DOHH2 (cell line): Measurements from ENCODE around the gene AP1S3.

ENCODE experiments used
- H3F3A ChIP-seq: fragments of 200-600 bp; sonication (generic), shearing (Covaris generic); 2 replicates; pipeline ENCODE4 v1.6.0; 2016; ENCODE audit warnings: antibody characterized with exemption, mild to moderate bottlenecking; ENCODE audit not compliant: control insufficient read depth, insufficient read depth
- H3K27ac ChIP-seq: fragments of 200-600 bp; sonication (generic); 2 replicates; pipeline ENCODE4 v1.5.1; 2014; ENCODE audit warnings: low read depth, mild to moderate bottlenecking, low read length, moderate library complexity
- H3K27me3 ChIP-seq: fragments of 200-600 bp; sonication (generic); 2 replicates; pipeline ENCODE4 v1.6.1; 2014; ENCODE audit warnings: mild to moderate bottlenecking, low read length, mixed read lengths; ENCODE audit not compliant: control insufficient read depth
- H3K36me3 ChIP-seq: fragments of 200-600 bp; sonication (generic); 2 replicates; pipeline ENCODE4 v1.6.1; 2014; ENCODE audit warnings: mild to moderate bottlenecking, low read length, moderate library complexity, mixed read lengths; ENCODE audit not compliant: control insufficient read depth
- H3K4me1 ChIP-seq: fragments of 200-600 bp; sonication (generic); 2 replicates; pipeline ENCODE4 v1.6.1; 2014; ENCODE audit warnings: mild to moderate bottlenecking, low read length, mixed read lengths; ENCODE audit not compliant: control insufficient read depth
- H3K4me2 ChIP-seq: fragments of 200-600 bp; sonication (generic); 2 replicates; pipeline ENCODE4 v1.6.0; 2014; ENCODE audit warnings: mild to moderate bottlenecking, low read length, moderate library complexity
- H3K4me3 ChIP-seq: fragments of 200-600 bp; sonication (generic); 2 replicates; pipeline ENCODE4 v1.5.1; 2014; ENCODE audit warnings: mild to moderate bottlenecking, low read length, mixed read lengths
- H3K79me2 ChIP-seq: fragments of 200-600 bp; sonication (generic); 2 replicates; pipeline ENCODE4 v1.6.1; 2014; ENCODE audit warnings: mild to moderate bottlenecking, low read length, mixed read lengths; ENCODE audit not compliant: control insufficient read depth
- H3K9me2 ChIP-seq: fragments of 200-600 bp; sonication (generic); replicated peaks from 2 replicates; pipeline ENCODE4 v1.6.1; 2014; ENCODE audit warnings: mild to moderate bottlenecking, low read length, mixed read lengths; ENCODE audit not compliant: control insufficient read depth
- H3K9me3 ChIP-seq: fragments of 200-600 bp; sonication (generic); 2 replicates; pipeline ENCODE4 v1.6.1; 2014; ENCODE audit warnings: antibody characterized with exemption, low read length, mixed read lengths; ENCODE audit not compliant: control insufficient read depth, insufficient read depth
- H4K20me1 ChIP-seq: fragments of 200-600 bp; sonication (generic); 2 replicates; pipeline ENCODE4 v1.6.0; 2014; ENCODE audit warnings: low read depth, mild to moderate bottlenecking, antibody characterized with exemption, low read length, moderate library complexity; ENCODE audit not compliant: control insufficient read depth, insufficient read depth
- CTCF ChIP-seq: fragments of 200-600 bp; sonication (generic); IDR thresholded peaks from one replicate; pipeline ENCODE4 v1.5.1; 2014; ENCODE audit warnings: antibody characterized with exemption, mild to moderate bottlenecking, low read depth, low read length; ENCODE audit not compliant: poor library complexity, severe bottlenecking
- EZH2phosphoT487 ChIP-seq: fragments of 200-600 bp; sonication (generic); IDR thresholded peaks from 2 replicates; pipeline ENCODE4 v1.6.1; 2017; ENCODE audit warnings: borderline replicate concordance, mild to moderate bottlenecking, antibody characterized with exemption, low read length, moderate library complexity, mixed read lengths

The AP1S3 gene

GRCh38 chr2:223786236-223786635 lies 51.1 kb downstream of the AP1S3 start:
- peaks cover 10% of the 10 kb centered on the region for H3K4me1 ChIP-seq
- no peak overlapping the region for H3K4me2 ChIP-seq
- H3K4me3 ChIP-seq: no peak overlapping the region
- H3K27ac ChIP-seq: no peak overlapping the region
- no peaks in the 10 kb centered on the region for H3K36me3 ChIP-seq
- no peaks in the 10 kb centered on the region for H3K27me3 ChIP-seq
- H3K9me3 ChIP-seq: no peaks in the 10 kb centered on the region
- H3F3A ChIP-seq: no peaks in the 10 kb centered on the region
- H3K79me2 ChIP-seq: no peaks in the 10 kb centered on the region
- H3K9me2 ChIP-seq: no peaks in the 10 kb centered on the region
- no peak for TF ChIP-seq EZH2phosphoT487
- TF ChIP-seq CTCF: no peak
- no peaks in the 10 kb centered on the region for H4K20me1 ChIP-seq

GRCh38 chr2:223784221-223784772 lies 53.1 kb downstream of the AP1S3 start:
- Histone ChIP-seq H3K27ac (no peak overlapping the region), H3K27me3 (no peaks in the 10 kb centered on the region), H3F3A (no peaks in the 10 kb centered on the region), H3K79me2 (no peaks in the 10 kb centered on the region), H3K36me3 (no peaks in the 10 kb centered on the region), H3K4me1 (peaks cover 10% of the 10 kb centered on the region), H3K9me3 (no peaks in the 10 kb centered on the region), H3K4me2 (no peak overlapping the region), H3K4me3 (no peak overlapping the region), H3K9me2 (no peaks in the 10 kb centered on the region), H4K20me1 (no peaks in the 10 kb centered on the region)
- TF ChIP-seq EZH2phosphoT487 (no peak), CTCF (no peak)

- Histone ChIP-seq H3K4me1 (peaks cover 10% of the 10 kb centered on the region), H3K79me2 (no peaks in the 10 kb centered on the region), H4K20me1 (no peaks in the 10 kb centered on the region), H3K4me2 (no peak overlapping the region), H3K9me2 (no peaks in the 10 kb centered on the region), H3F3A (no peaks in the 10 kb centered on the region), H3K4me3 (no peak overlapping the region), H3K27ac (no peak overlapping the region), H3K36me3 (no peaks in the 10 kb centered on the region), H3K9me3 (no peaks in the 10 kb centered on the region), H3K27me3 (no peaks in the 10 kb centered on the region)
- no peak for TF ChIP-seq EZH2phosphoT487
- no peak for TF ChIP-seq CTCF
These were observed 54.8 kb downstream of the AP1S3 start for GRCh38 chr2:223782629-223783028.
